ENCODE data around the gene SLC25A26. TPM values are rescaled to one million over a fixed set of nuclear protein-coding genes. Genes with fewer than 3 reads are reported as not detected.

SLC25A26 gene
- total and polyA plus RNA-seq, 12 donors = 12.1 to 44.2 (median 31.0) TPM

DNA sequence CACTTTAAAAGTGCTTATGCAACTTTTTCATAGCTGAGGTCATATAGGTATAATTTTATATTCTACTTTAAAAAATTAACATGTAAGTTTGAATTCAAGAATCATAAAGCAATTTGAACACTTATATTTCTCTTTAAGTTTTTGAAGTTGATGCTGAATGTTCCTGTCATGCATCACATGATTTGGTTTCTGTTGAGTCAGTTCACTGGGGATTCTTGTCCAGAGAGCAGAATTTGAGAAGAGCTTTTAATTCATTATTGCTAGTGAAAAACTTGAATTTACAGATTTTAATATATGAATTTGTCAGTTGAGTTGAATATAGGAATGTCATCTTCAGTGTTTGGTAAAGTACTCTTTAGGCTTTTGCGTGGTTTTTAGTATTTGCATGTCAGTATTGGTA is 7.9 kb downstream of the SLC25A26 start:
- WGBS, 2 donors = 96 to 100% methylated on average over 1 of the region's 1 CpG
- Histone ChIP-seq H3K4me1 (peaks cover 0 to 6% (median 0%) of the 10 kb centered on the region in 9 donors), H3K9me3 (no peaks in the 10 kb centered on the region), H3K27me3 (no peaks in the 10 kb centered on the region), H3K4me3 (no peak overlapping the region), H3K27ac (no peak overlapping the region), H3K36me3 (peaks cover 0 to 8% (median 0%) of the 10 kb centered on the region in 9 donors)
- intact Hi-C loops (cut with DNase I) = no loop called here
- DNase-seq (no peak), ATAC-seq (no peak)
- TF ChIP-seq, protein P1, sequence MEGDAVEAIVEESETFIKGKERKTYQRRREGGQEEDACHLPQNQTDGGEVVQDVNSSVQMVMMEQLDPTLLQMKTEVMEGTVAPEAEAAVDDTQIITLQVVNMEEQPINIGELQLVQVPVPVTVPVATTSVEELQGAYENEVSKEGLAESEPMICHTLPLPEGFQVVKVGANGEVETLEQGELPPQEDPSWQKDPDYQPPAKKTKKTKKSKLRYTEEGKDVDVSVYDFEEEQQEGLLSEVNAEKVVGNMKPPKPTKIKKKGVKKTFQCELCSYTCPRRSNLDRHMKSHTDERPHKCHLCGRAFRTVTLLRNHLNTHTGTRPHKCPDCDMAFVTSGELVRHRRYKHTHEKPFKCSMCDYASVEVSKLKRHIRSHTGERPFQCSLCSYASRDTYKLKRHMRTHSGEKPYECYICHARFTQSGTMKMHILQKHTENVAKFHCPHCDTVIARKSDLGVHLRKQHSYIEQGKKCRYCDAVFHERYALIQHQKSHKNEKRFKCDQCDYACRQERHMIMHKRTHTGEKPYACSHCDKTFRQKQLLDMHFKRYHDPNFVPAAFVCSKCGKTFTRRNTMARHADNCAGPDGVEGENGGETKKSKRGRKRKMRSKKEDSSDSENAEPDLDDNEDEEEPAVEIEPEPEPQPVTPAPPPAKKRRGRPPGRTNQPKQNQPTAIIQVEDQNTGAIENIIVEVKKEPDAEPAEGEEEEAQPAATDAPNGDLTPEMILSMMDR (IDR thresholded peaks at IDR 0.05) = no peak

- H3K4me1 ChIP-seq = peaks cover 0 to 6% (median 0%) of the 10 kb centered on the region in 9 donors
- H3K4me3 ChIP-seq = no peak overlapping the region
- DNase-seq (no peak), ATAC-seq (no peak)
- H3K36me3 ChIP-seq = peaks cover 0 to 4% (median 0%) of the 10 kb centered on the region in 9 donors
- TF ChIP-seq, protein P1 (IDR thresholded peaks at IDR 0.05) = no peak
- H3K27ac ChIP-seq = no peak overlapping the region
- no peaks in the 10 kb centered on the region for H3K27me3 ChIP-seq
- intact Hi-C loops (cut with DNase I) = no loop called here
- 46 to 52% methylated on average over 4 of the region's 4 CpGs for WGBS, 2 donors
- H3K9me3 ChIP-seq = no peaks in the 10 kb centered on the region
Measured at GRCh38 chr3:66229931-66230330, 9.1 kb downstream of the SLC25A26 start.

- H3K36me3 ChIP-seq = peaks cover 0 to 9% (median 0%) of the 10 kb centered on the region in 9 donors
- H3K4me3 ChIP-seq = no peak overlapping the region
- intact Hi-C loops (cut with DNase I) = no loop called here
- no peaks in the 10 kb centered on the region for H3K9me3 ChIP-seq
- 79% methylated on average over 4 of the region's 4 CpGs for WGBS, 2 donors
- H3K4me1 ChIP-seq = peaks cover 0 to 5% (median 0%) of the 10 kb centered on the region in 9 donors
- no peak for ATAC-seq
- TF ChIP-seq, protein P1 (IDR thresholded peaks at IDR 0.05) = no peak
- DNase-seq = no peak
- H3K27me3 ChIP-seq = no peaks in the 10 kb centered on the region
- no peak overlapping the region for H3K27ac ChIP-seq
Measured at GRCh38 chr3:66233033-66233432, 12.2 kb downstream of the SLC25A26 start.

DNA sequence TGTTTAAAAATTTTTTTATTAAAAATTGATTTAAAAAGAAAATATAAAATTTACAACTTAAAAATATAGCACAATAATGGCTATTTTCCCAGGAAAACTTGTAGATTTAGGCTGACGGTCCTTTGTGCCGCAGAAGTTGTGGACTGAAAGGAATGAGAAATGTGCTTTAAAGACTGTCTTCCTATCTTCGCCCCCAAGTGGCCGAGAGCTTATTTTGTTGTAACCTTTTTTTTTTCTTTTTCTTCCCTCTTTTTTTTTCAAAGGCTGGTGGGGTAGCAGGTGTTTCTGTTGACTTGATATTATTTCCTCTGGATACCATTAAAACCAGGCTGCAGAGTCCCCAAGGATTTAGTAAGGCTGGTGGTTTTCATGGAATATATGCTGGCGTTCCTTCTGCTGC is 15.5 kb downstream of the SLC25A26 start:
- 92 to 94% methylated on average over 5 of the region's 5 CpGs for WGBS, 2 donors
- H3K4me3 ChIP-seq = no peak overlapping the region
- H3K27ac ChIP-seq = no peak overlapping the region
- TF ChIP-seq, protein P1 (IDR thresholded peaks at IDR 0.05) = no peak
- H3K36me3 ChIP-seq = peaks cover 0 to 28% (median 0%) of the 10 kb centered on the region in 9 donors
- ATAC-seq (no peak), DNase-seq (no peak)
- no peaks in the 10 kb centered on the region for H3K4me1 ChIP-seq
- no peaks in the 10 kb centered on the region for H3K27me3 ChIP-seq
- intact Hi-C loops (cut with DNase I) = no loop called here
- peaks cover 0 to 9% (median 0%) of the 10 kb centered on the region in 11 donors for H3K9me3 ChIP-seq

Data from heart right ventricle (tissue), 16 donors.